Panc1 (cell line): ENCODE measurements around the gene ELAVL1.

Experiments
- CTCF ChIP-seq: fragments of 450-650 bp; IDR thresholded peaks from 2 replicates; pipeline ENCODE4 v1.5.1; 2017; ENCODE audit warnings: mild to moderate bottlenecking
- POLR2AphosphoS5 ChIP-seq: IDR thresholded peaks from 2 replicates; pipeline ENCODE4 v1.6.1; 2012; ENCODE audit warnings: mild to moderate bottlenecking, low read depth, low read length, moderate library complexity
- REST ChIP-seq, 2 experiments: IDR thresholded peaks; 2 replicates each; pipeline ENCODE4 v1.6.1; 2011 to 2012; ENCODE audit warnings: low read depth in 2 of 2, control low read depth in 1 of 2, low read length in 1 of 2, mild to moderate bottlenecking in 1 of 2, moderate library complexity in 1 of 2; ENCODE audit not compliant: insufficient read depth in 1 of 2
- SIN3A ChIP-seq: IDR thresholded peaks from 2 replicates; pipeline ENCODE4 v1.6.1; 2012; ENCODE audit warnings: low read depth, mild to moderate bottlenecking, low read length, moderate library complexity, borderline replicate concordance; ENCODE audit not compliant: insufficient read depth
- TCF7L2 ChIP-seq: IDR thresholded peaks from 2 replicates; pipeline ENCODE4 v1.6.1; 2011; ENCODE audit warnings: mild to moderate bottlenecking, low read depth, low read length, inconsistent platforms

- TF ChIP-seq CTCF (no peak), POLR2AphosphoS5 (no peak), TCF7L2 (no peak), SIN3A (no peak), REST (IDR thresholded peaks at IDR 0.05; ENCODE audit: insufficient read depth in 1 of 2, low read depth in 2 of 2, low read length in 1 of 2) (no peak)
These were observed 41.9 kb downstream of the ELAVL1 start for GRCh38 chr19:7963566-7963965.
